NCI-H128 (cell line): Measurements from ENCODE around the gene KCNIP4.

Experiments
- DNase-seq: peaks from one replicate; lab custom pipeline; 2025; ENCODE audit not compliant: unreplicated experiment; lab: John Stamatoyannopoulos, UW

Gene KCNIP4

DNA sequence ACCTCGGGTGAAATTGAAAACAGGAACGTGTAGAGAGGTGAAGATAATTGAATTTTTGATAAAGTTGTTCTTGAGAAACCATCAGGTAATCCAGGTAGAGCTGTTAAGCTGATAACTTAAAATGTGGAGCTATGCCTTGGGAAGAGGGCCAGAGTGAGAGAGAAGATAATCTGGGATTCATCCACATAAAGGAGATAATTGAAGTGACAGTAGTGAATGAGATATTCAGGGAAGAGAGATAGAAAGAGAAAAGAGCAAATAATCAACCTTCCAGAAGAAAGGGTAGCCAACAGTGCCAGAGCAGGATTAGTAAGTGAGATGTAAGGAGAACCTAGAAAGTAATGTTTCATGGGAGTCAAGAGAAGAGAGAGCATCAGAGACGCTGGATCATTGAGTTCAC is 950.7 kb downstream of the KCNIP4 start:
- no peak for DNase-seq

GRCh38 chr4:20995610-20996009 is 953.0 kb downstream of the KCNIP4 start:
- DNase-seq, result no peak

- no peak for DNase-seq
These were observed 953.6 kb downstream of the KCNIP4 start for GRCh38 chr4:20995015-20995414.

DNA sequence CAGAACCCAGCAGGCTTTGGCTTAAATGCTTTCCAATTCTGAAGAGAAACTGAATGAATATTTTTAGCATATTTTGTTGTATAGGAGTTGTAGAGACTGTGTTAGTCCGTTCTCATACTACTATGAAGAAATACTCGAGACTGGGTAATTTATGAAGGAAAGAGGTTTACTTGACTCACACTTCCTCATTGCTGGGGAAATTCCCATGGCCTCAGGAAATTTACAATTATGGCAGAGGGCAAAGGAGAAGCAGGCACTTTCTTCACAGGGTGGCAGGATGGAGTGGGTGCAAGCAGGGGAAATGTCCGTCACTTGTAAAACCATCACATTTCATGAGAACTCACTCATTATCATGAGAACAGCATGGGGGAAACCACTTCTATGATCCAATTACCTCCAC is 956.6 kb downstream of the KCNIP4 start:
- no peak for DNase-seq

DNA sequence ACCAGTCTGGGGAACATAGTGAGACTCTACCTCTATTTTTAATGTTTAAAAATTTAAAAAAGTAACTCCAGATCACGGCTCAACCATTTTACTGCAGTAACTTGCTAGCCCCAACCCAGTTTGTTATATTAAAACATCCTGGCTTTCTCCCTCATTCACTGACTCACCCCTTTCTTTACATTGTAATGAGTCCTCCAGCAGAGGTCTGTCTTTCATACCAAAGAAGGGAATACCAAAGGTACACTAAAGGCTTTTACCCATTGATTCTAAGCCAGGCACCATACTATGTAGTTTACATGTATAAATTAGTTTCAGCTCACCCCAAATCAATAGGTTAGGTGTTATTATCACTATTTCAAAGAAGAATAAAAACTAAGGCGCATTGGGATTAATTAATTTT is 961.4 kb downstream of the KCNIP4 start:
- no peak for DNase-seq

DNA sequence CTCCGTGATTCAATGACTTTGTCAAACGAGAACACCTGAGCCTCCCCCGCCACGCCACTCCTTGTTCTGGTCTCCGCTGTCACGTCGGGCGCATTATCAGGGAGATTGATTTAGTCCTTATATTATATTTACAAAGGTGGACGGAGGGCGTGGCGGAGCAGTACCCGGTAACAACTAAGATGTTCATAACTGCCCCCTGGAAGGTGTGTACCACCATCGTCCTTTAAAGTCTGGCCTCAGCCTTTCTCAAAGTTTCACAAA is 964.1 kb downstream of the KCNIP4 start:
- DNase-seq, result no peak

DNA sequence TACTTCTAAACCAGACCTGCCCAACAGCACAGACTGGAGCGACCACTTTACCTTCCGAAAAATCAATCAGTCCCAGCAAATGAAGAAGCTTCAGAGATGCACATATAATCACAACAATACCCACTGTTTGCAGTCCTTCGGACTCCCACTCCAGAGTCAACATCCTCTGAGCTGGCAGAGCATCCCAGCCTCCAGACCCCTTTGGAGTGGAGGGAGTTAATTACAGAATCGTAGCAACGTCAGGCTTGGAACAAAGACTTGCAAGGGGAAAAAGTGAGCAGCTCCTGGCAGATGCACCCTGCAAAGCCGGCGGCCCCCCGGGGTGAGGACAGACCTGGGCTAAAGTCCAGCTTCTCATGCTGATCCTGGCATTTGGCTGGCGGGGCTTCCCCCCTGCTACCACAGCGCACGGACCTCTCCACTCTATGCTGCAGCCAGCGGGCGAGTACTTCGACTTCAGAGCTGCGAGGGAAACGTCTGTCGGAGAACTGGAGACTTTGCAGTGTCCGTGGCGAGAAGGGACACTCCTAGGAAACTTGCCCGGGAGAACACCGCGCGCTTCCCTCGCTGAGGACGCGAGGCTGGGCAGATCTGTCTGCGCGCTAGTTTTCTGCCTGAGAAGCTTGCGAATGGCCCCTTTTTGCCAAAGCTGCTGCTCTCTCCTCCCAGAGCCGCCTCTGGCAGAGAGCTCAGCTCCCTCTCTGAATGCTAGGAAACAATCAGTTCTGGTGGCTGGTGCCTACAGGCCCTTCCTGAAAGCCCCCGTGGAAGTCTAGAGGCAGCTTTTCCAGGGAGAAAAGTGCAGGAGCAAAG is 964.6 kb downstream of the KCNIP4 start:
- no peak for DNase-seq

DNA sequence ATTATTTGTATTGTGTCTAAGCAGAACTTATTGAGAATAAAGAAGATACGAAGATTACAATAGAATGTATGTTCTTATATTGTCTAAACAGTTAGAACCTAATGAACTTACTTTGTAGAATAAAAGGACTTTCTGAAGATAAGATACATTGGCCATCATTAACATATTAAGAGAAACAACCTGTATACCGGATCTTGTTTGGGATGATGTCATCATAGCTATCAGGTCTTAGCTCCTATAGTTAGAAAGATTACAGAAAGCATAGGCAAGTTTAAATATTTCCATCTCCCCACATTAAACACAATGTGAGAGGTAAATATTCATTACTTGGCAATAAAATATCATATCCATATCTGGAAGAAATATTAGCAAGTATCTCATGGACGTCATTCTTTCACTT is 966.0 kb downstream of the KCNIP4 start:
- DNase-seq, result no peak

- DNase-seq, result no peak
These were observed 988.3 kb downstream of the KCNIP4 start for GRCh38 chr4:20960291-20960690.

DNA sequence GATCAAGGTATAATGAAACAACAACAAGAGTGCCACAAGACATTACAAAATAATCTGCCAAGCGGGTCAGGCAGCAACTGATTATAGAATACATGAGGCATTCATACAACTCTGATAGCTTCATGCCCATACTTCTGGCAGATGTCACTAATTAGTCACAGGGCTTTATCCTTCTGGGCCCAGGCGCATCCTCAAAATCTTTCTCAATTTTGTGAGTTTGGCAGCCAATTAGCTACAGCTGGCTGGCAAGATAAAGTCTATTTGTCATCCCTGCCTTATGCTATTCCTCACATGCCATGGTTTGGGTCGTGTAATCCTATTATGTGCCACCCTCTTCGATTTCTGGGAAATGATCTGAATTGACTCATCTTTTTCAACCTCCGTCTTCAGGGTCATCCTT is 994.0 kb downstream of the KCNIP4 start:
- no peak for DNase-seq

- DNase-seq, result no peak
These were observed 1003.6 kb downstream of the KCNIP4 start for GRCh38 chr4:20944961-20945360.

GRCh38 chr4:20944451-20944850 is 1004.1 kb downstream of the KCNIP4 start:
- DNase-seq, result no peak

- no peak for DNase-seq
These were observed 1010.4 kb downstream of the KCNIP4 start for GRCh38 chr4:20938204-20938603.

DNA sequence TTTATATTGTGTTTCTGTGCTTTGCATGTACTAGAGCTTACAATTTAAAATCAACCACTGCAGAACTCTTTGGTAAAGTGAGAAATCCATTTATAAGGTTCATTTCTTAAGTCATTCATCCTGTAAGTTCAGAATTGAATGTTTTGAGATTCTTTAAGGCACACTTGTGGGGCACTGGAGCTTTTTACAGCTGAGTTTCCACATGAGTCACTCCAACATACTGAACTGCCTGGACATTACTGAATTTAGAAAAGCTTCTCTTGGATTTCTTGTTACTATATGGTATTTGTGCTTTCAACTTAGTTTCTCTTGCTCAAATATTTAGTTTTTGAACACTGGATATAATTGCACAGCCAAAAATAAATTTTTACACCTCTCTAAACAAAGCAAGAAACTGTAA is 1022.0 kb downstream of the KCNIP4 start:
- no peak for DNase-seq

DNA sequence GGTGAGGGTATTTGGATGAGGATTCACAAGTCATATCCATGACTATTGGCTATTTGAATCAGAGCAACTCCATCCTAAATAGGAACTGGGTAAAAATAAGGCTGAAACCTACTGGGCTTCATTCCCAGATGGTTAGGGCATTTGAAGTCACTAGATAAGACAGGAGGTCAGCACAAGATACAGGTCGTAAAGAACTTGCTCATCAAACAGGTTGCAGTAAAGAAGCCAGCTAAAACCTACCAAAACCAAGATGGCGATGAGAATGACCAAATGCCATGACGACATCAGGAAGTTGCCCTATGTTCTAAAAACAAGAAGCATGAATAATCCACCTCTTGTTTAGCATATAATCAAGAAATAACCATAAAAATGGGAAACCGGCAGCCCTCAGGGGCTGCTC is 1023.4 kb downstream of the KCNIP4 start:
- DNase-seq, result no peak

DNA sequence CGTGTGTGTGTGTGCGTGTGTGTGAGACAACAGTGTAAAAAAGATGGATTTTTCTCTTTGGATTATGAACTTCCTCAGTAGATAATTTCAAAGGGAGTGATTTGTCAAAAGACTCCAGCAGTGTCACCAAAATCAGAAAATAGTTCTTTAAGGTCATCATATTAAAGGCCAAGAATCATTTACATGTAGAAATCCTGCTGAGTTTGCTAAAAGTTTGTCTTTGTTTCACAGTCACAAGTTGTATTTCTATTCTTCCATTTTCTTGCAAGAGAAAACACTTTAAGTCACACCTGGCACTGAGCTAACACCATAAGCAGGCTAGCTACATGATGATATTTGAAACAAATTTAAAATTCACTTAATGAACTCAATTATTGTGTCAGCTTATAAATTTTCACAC is 1025.6 kb downstream of the KCNIP4 start:
- DNase-seq, result no peak

- DNase-seq, result no peak
These were observed 1032.5 kb downstream of the KCNIP4 start for GRCh38 chr4:20916106-20916505.

GRCh38 chr4:20904966-20905365 is 1043.6 kb downstream of the KCNIP4 start:
- DNase-seq, result no peak

DNA sequence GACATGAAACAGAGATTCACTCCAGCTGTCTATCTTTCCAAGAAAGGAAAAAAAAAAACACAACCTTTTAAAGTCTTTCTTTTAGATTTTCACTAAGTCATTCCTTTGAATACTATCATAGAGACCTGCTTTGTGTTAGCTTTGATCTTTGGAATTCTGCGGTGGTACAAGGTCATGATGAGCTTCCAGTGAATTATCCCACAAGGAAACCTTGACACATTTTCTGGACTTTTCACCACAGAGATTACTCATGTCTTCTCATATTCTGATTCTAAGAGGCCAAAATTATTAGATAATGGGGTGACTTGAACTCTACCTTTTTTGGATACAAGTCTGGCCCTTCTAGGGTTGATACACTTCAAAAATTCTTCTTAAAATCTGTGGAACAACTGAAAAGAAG is 1046.7 kb downstream of the KCNIP4 start:
- no peak for DNase-seq

DNA sequence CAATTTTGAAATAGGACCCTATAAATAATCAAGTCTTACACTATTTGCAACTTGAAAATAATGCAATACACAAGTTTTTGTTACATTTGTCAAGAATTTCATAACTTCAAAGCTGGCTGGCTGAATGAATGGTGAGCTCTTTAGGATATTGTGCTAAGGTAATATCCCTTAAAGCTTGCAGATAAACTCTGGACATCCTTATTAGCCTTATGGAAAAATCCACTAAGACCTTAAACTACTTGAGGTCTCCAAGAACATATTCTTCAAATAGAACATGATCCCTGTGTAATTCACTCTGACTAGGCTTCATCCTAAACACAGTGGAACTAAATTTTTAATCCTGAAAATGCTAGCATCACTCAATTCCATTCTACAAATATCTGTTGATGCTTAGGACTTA is 1049.0 kb downstream of the KCNIP4 start:
- DNase-seq, result no peak

DNA sequence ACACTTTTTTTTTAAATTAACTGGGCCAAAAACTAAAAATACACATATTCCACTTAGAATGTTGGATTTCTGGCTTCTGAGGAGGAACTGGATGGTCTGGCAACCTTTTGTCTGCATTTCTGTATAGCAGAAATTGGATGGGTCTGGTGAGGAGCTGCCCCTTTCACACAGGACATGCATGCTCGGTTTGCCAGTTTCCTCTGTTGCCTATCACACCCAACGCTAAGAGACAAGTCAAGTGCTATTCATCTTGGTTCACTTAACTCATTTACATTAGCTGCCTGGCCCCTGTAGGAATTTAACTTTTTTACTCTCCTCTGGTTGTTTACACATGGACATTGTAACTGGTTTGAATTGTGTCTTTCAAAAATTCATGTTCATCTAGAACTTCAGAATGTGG is 1052.6 kb downstream of the KCNIP4 start:
- DNase-seq, result no peak

DNA sequence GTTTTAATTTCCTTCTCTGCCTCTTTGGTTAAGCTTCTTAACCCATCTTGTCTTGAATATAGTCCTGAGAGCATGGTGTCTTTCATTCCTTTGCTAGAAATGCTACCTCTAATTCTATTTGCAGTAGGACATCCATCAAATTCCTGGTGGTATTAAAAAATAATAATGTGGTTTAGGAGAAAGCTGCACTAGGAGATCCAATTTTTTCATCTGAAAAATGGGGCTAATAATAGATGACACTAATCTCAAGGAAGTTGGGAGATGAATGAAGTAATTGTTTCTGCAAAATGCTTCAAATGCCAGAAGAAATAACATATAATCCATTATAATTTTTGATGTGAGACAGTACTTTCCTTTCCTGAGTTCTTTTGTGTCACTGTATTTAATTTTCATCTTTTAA is 1053.4 kb downstream of the KCNIP4 start:
- no peak for DNase-seq

DNA sequence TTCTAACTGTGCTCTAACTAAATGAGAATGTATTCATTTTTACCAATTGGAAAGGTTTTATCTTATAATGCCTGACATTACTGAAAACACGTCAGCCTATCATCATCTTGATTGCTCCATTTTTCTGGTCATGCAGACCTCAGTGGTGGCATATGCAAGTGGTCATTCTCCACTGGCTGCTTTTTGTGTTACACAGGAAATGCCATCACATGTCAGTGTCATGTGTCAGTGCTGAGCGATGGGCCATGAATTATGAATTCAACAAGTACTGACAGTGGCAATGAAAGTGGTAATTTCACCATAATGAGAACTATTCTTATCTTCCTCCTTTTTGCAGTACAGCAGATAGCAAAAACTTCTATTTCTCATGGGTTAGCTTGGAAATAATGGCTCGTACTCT is 1057.8 kb downstream of the KCNIP4 start:
- DNase-seq, result no peak

DNA sequence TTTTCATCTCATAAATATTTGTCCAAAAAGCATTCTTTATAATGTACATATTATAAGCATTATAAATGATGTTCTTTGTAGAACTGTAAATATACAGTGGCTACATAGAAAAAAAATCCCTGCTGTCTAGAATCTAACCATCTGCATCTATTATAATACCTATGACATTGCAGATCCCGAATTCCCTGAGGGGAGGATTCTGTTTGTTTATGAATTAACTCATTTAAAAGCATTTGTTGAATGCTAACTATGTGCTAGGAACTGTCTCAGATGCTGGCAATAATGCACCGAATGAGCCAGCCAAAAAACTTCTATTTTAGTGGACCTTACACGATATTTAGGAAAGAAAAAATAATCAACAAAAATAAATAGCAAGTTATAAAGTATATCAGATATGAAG is 1058.7 kb downstream of the KCNIP4 start:
- no peak for DNase-seq
